Aorta (tissue), 5 donors: ENCODE data around the gene P2RY13. TPM values are rescaled to one million over a fixed set of nuclear protein-coding genes. Genes with fewer than 3 reads are reported as not detected.

Experiments
- ATAC-seq: fragments of 200-7000 bp; cut with Tn5 transposase; one replicate; pipeline ENCODE4 v1.9.1; 2022; ENCODE audit warnings: moderate library complexity; ENCODE audit not compliant: low FRiP score
- DNase-seq, 2 donors: peaks; one replicate each; pipeline ENCODE4 v3.0.0-alpha.2; 2020
- H3K27ac ChIP-seq, 2 donors: one replicate each; pipeline ENCODE4 v1.5.1; 2013; ENCODE audit warnings: low read length in 2 of 2, mild to moderate bottlenecking in 2 of 2, moderate library complexity in 2 of 2, control low read depth in 1 of 2, inconsistent platforms in 1 of 2, low read depth in 1 of 2
- H3K27me3 ChIP-seq, 2 donors: one replicate each; pipeline ENCODE4 v1.6.1; 2013; ENCODE audit warnings: control low read depth in 1 of 2, low read length in 1 of 2, mild to moderate bottlenecking in 1 of 2, moderate library complexity in 1 of 2; ENCODE audit not compliant: insufficient read depth in 2 of 2, control insufficient read depth in 1 of 2
- H3K36me3 ChIP-seq, 2 donors: one replicate each; pipeline ENCODE4 v1.6.1; 2013; ENCODE audit warnings: control low read depth in 1 of 2, low read length in 1 of 2, mild to moderate bottlenecking in 1 of 2; ENCODE audit not compliant: insufficient read depth in 2 of 2, control insufficient read depth in 1 of 2
- H3K4me1 ChIP-seq, 2 donors: one replicate each; pipeline ENCODE4 v1.6.1; 2013; ENCODE audit warnings: low read length in 2 of 2, control low read depth in 1 of 2, mild to moderate bottlenecking in 1 of 2, moderate library complexity in 1 of 2; ENCODE audit not compliant: insufficient read depth in 2 of 2, control insufficient read depth in 1 of 2
- H3K4me3 ChIP-seq, 2 donors: one replicate each; pipeline ENCODE4 v1.5.1; 2013; ENCODE audit warnings: low read length in 2 of 2, control low read depth in 1 of 2, mild to moderate bottlenecking in 1 of 2
- H3K9me3 ChIP-seq: one replicate; pipeline ENCODE4 v1.6.1; 2013; ENCODE audit warnings: mild to moderate bottlenecking, low read length; ENCODE audit not compliant: control insufficient read depth
- whole genome bisulfite sequencing, 2 donors: extraction: QIAGEN DNeasy Blood & Tissue Kit; methylation state at CpG; one replicate each; pipeline ENCODE4 v1.1.7; 2013; 5-methylcytosine and 5-hydroxymethylcytosine counted together
- intact Hi-C, 2 donors: fragments of 100-400 bp; cut with DNase I; formaldehyde crosslinking; loops; one replicate each; pipeline versions ENCODE4 v1.14.2 to v1.15.0; 2022
- long read RNA-seq, 2 donors: library from polyadenylated mRNA; unstranded; transcript quantifications; one replicate each; pipeline ENCODE4 v2.0.0, GENCODE V29; 2020 to 2021
- polyA plus RNA-seq, 2 donors: library from polyadenylated mRNA; stranded (reverse); fragments of 200-250 nt; gene quantifications; one replicate each; pipeline ENCODE4 v1.2.3, GENCODE V29; 2013
- total RNA-seq, 2 donors: library from RNA; stranded (reverse); fragmentation: NEBNext Ultra II Directional; extraction: Animal tissue kit (Norgen Biotek cat#: 25700); gene quantifications; one replicate each; pipeline ENCODE4 v1.2.1, GENCODE V29; 2021
- donor health status: healthy with polysubstance abuse.
- donor health status: Bipolar disorder and iron deficiency.
- donor health status: DM: no; HTN: no; CAD: no.
- donor health status: DM: no; HTN: no; CAD: no.
- donor health status: DM: yes; HTN: yes; CAD: no.

Gene P2RY13
- total RNA-seq: 1 to 10 TPM; 2.6 to 2.7 TPM
- 1 to 10 TPM in 1 of 2 donors, under 1 TPM in 1; 0.51 to 3.3 TPM for polyA plus RNA-seq
- long read RNA-seq, donor 1, partial matches to known transcripts: 0 of 1 reads
- long read RNA-seq, donor 1, other reads (novel, unspliced or antisense): 0 of 1 reads
- long read RNA-seq, donor 2, partial matches to known transcripts: 0 of 3 reads
- long read RNA-seq, donor 2, other reads (novel, unspliced or antisense): 1 of 3 reads

- no peaks in the 10 kb centered on the region for H3K4me1 ChIP-seq
- no peaks in the 10 kb centered on the region for H3K36me3 ChIP-seq
- WGBS, 2 donors: 97 to 100% methylated on average over 1 of the region's 1 CpG
- ATAC-seq (no peak), DNase-seq (no peak)
- intact Hi-C loops: loop anchor here in 1 of 2 donors (5.0 kb wide), 1 partner anchor 102 kb away; no protein-coding TSS in a partner anchor
- no peak within 1 kb of the TSS for H3K4me3 ChIP-seq
- no peaks in the 10 kb centered on the region for H3K9me3 ChIP-seq
- H3K27me3 ChIP-seq: no peaks in the 10 kb centered on the region
- no peak within 1 kb of the TSS for H3K27ac ChIP-seq
These were observed at the start of gene P2RY13 for GRCh38 chr3:151329363-151329762. TSS of gene P2RY13 (minus strand) at chr3:151329549. CDS start at chr3:151329528, 21 bp downstream.

DNA sequence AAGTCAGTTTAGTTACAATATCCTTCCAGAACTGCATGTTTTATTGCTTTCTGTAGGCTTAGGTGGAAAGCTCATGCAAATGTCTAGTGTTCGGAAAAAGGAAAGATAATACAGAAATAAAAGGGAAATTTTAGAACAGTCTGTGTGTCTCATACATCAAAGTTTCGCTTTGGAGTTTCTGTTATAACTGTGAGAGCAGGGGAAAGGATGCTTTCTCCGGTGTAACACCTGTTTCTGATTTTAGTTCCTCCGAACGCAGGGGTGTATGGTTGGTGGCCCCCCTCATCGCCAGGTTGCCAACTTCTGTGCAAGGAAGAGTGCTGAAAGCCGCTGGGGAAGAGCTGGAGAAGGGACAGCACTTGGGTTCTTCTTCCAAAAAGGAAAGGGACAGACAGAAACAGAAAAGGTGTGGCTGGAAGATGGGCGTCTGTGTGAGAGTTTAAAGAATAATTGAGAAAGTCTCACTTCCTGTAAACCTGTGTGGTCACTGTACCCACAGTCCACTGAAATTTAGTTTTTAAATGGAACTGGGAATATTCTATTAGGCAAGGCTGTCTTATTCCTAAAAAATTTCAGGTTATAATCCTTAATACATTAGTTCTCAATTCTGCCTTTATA is 48.5 kb upstream of the P2RY13 start:
- H3K27me3 ChIP-seq: no peaks in the 10 kb centered on the region
- H3K27ac ChIP-seq: no peak overlapping the region
- no peak overlapping the region for H3K4me3 ChIP-seq
- H3K9me3 ChIP-seq: no peaks in the 10 kb centered on the region
- intact Hi-C loops: no loop called here
- H3K4me1 ChIP-seq: no peaks in the 10 kb centered on the region
- WGBS, 2 donors: 93 to 95% methylated on average over 8 of the region's 8 CpGs
- H3K36me3 ChIP-seq: no peaks in the 10 kb centered on the region
- no peak for ATAC-seq
- DNase-seq: no peak

DNA sequence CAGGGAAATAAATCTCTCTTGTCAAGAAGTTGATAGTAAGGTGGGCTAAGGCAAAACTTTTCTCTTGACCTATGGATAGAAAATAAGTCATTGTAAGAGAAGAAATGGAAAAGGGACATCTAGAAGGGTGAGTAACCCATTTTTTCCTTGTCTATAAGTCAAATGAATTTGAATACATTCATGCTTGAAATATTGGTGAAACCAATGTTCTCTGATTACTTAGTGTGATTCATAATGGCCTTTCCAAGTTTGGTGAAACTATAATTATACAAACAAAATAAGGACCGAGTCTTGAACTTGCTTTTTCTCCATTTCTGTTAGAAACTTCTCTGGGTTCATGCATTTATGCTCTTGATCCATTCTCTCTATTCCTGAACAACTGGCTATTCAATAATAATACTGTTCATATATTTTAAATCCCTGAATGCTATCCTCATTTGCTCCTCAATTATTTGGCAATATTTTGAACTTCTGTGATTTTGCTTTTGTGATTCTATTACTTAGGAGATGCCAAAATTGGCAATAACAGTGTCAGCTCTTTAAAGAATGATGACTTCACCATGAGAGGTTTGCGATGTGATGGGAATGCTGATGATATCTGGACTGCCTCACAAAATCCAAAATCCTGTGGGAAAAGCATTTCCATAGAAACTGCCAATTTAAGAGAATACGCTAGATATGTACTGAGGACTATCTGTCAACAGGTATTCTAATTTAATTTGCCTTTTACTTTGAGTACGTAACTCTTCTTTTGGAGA is 42.9 kb upstream of the P2RY13 start:
- ATAC-seq (no peak), DNase-seq (no peak)
- intact Hi-C loops: no loop called here
- H3K9me3 ChIP-seq: no peaks in the 10 kb centered on the region
- no peak overlapping the region for H3K4me3 ChIP-seq
- H3K36me3 ChIP-seq: no peaks in the 10 kb centered on the region
- H3K4me1 ChIP-seq: no peaks in the 10 kb centered on the region
- 69 to 84% methylated on average over 4 of the region's 4 CpGs for WGBS, 2 donors
- no peak overlapping the region for H3K27ac ChIP-seq
- no peaks in the 10 kb centered on the region for H3K27me3 ChIP-seq

DNA sequence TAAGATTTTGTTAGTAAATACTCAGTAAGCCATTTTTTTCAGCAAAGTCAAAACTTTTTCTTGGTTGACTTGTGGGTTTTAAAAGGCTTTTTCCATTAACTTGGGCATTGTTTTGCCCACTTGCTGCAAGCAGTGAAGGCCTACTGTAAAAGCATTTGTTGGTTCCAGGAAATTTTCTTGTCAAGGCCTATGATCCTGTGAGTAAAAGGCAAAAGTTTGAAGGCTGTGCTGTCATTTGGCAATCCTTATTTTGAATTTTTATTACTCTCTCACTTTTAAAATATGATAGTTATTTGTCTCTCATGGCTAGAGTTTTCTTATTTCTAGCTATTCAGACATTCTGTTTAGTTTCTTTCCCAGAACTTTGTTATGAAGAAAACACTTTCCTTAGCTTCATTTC is 42.2 kb upstream of the P2RY13 start:
- no peak for DNase-seq
- intact Hi-C loops: no loop called here
- no peaks in the 10 kb centered on the region for H3K27me3 ChIP-seq
- H3K36me3 ChIP-seq: no peaks in the 10 kb centered on the region
- no peak overlapping the region for H3K27ac ChIP-seq
- H3K4me1 ChIP-seq: no peaks in the 10 kb centered on the region
- ATAC-seq: no peak
- no peaks in the 10 kb centered on the region for H3K9me3 ChIP-seq
- H3K4me3 ChIP-seq: no peak overlapping the region

- H3K27ac ChIP-seq: no peak overlapping the region
- intact Hi-C loops: no loop called here
- no peak for DNase-seq
- H3K27me3 ChIP-seq: no peaks in the 10 kb centered on the region
- H3K4me1 ChIP-seq: no peaks in the 10 kb centered on the region
- no peak overlapping the region for H3K4me3 ChIP-seq
- H3K36me3 ChIP-seq: no peaks in the 10 kb centered on the region
- no peaks in the 10 kb centered on the region for H3K9me3 ChIP-seq
- ATAC-seq: no peak
- WGBS, 2 donors: 70 to 92% methylated on average over 5 of the region's 5 CpGs
These were observed 38.1 kb upstream of the P2RY13 start for GRCh38 chr3:151367448-151367847.

DNA sequence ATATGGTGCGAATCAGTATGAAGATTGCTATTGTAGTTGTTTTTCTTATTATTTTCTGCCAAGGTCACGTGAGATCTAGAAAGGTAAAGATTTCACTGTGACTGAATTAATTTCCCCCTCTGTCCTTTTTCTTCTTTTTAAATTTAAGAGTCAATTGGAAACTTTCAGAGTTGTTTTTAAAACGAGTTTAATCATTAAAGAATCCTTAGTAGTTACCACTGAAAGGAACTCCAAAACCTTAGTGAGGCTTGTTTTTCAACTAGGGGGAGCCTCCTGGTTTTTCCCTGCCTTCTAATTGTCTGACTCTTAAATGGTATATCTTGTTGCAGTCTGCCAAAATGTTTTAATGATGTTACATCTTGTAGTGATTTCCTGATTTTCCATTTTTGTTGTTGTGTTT is 37.6 kb upstream of the P2RY13 start:
- no peaks in the 10 kb centered on the region for H3K9me3 ChIP-seq
- ATAC-seq: no peak
- no peak overlapping the region for H3K4me3 ChIP-seq
- H3K4me1 ChIP-seq: no peaks in the 10 kb centered on the region
- intact Hi-C loops: no loop called here
- 85 to 88% methylated on average over 3 of the region's 3 CpGs for WGBS, 2 donors
- no peak for DNase-seq
- no peaks in the 10 kb centered on the region for H3K36me3 ChIP-seq
- no peak overlapping the region for H3K27ac ChIP-seq
- no peaks in the 10 kb centered on the region for H3K27me3 ChIP-seq

- intact Hi-C loops: no loop called here
- Histone ChIP-seq H3K36me3 (no peaks in the 10 kb centered on the region), H3K27ac (no peak overlapping the region), H3K4me3 (no peak overlapping the region), H3K4me1 (no peaks in the 10 kb centered on the region), H3K27me3 (no peaks in the 10 kb centered on the region), H3K9me3 (no peaks in the 10 kb centered on the region)
- ATAC-seq: no peak
- DNase-seq: no peak
- WGBS, 2 donors: 61 to 65% methylated on average over 3 of the region's 3 CpGs
These were observed 33.4 kb upstream of the P2RY13 start for GRCh38 chr3:151362751-151363174.

DNA sequence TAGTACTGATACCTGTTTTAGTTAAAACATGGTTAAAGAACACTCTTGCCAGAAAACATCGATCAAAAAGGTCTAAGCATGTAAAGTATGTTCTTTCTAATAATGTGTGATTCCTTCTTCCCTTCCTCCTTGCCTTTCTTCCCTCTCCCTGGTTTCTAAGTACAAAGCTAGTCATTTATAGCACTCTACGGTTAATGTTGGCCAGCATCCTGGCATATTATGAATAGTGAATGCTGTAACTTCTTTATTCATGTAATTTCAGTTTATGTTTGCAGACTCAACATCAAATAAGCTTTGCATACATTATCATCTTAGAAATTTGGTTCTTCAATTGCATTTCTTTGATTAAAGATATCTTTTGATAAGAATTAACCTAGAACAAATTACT is 28.1 kb upstream of the P2RY13 start:
- ATAC-seq: no peak

More for the DNA sequence above, 28.1 kb upstream of the P2RY13 start:
- H3K27ac ChIP-seq: no peak overlapping the region
- DNase-seq: no peak
- H3K27me3 ChIP-seq: no peaks in the 10 kb centered on the region
- no peaks in the 10 kb centered on the region for H3K9me3 ChIP-seq
- intact Hi-C loops: no loop called here
- H3K4me1 ChIP-seq: no peaks in the 10 kb centered on the region
- WGBS, 2 donors: 1 to 3% methylated on average over 2 of the region's 2 CpGs
- no peak overlapping the region for H3K4me3 ChIP-seq
- H3K36me3 ChIP-seq: no peaks in the 10 kb centered on the region
